PC-9 (cell line): ENCODE results near the gene EFHC1. TPM values are rescaled to one million over a fixed set of nuclear protein-coding genes. Genes with fewer than 3 reads are reported as not detected.

Experiments used
- BruUV-seq: library from RNA; stranded (reverse); fragments of 400-500 nt; replicated peaks from 2 replicates; lab custom pipeline; 2021; lab: Mats Ljungman, UMichigan
- CTCF ChIA-PET: fragments of 300-600 bp; sonication (Branson Sonifier 250); formaldehyde crosslinking; loops from one replicate; lab custom pipeline; 2022; ENCODE audit warnings: antibody characterized with exemption; lab: Charles Lee
- POLR2A ChIA-PET: fragments of 300-600 bp; sonication (Branson Sonifier 250); formaldehyde crosslinking; loops from one replicate; lab custom pipeline; 2022; ENCODE audit warnings: antibody characterized with exemption; ENCODE audit not compliant: unreplicated experiment; lab: Charles Lee
- DNase-seq, 2 experiments: peaks; one replicate each; pipeline versions ENCODE4 v3.0.0 to v3.0.0-alpha.2; 2015 to 2022; ENCODE audit warnings: mixed read lengths in 1 of 2
- H2AFZ ChIP-seq: fragments of 200-600 bp; sonication (generic); 2 replicates; pipeline ENCODE4 v1.8.1; 2017; ENCODE audit warnings: antibody characterized with exemption
- H3F3A ChIP-seq: fragments of 200-600 bp; sonication (generic); 2 replicates; pipeline ENCODE4 v1.8.1; 2017; ENCODE audit warnings: antibody characterized with exemption, mild to moderate bottlenecking, low read depth; ENCODE audit not compliant: insufficient read depth
- H3K27ac ChIP-seq: fragments of 200-600 bp; sonication (generic); 2 replicates; pipeline ENCODE4 v1.6.1; 2016; ENCODE audit warnings: mixed run types
- H3K27me3 ChIP-seq: fragments of 200-600 bp; sonication (generic); 2 replicates; pipeline ENCODE4 v1.6.1; 2016; ENCODE audit warnings: low read depth, mixed run types; ENCODE audit not compliant: insufficient read depth
- H3K36me3 ChIP-seq: fragments of 200-600 bp; sonication (generic); 2 replicates; pipeline ENCODE4 v1.6.1; 2016; ENCODE audit warnings: low read depth, mixed run types
- H3K4me1 ChIP-seq: fragments of 200-600 bp; sonication (generic); replicated peaks from 2 replicates; pipeline ENCODE4 v1.6.1; 2016; ENCODE audit warnings: mixed run types; ENCODE audit not compliant: insufficient read depth
- H3K4me2 ChIP-seq: fragments of 200-600 bp; sonication (generic); 2 replicates; pipeline ENCODE4 v1.6.1; 2017; ENCODE audit warnings: mixed run types
- H3K4me3 ChIP-seq: fragments of 200-600 bp; sonication (generic); 2 replicates; pipeline ENCODE4 v1.6.1; 2016; ENCODE audit warnings: mixed run types
- H3K79me2 ChIP-seq: fragments of 200-600 bp; sonication (generic); 2 replicates; pipeline ENCODE4 v1.6.1; 2017; ENCODE audit warnings: low read depth, mixed run types
- H3K9me2 ChIP-seq: fragments of 200-600 bp; sonication (generic); 2 replicates; pipeline ENCODE4 v1.8.1; 2017; ENCODE audit warnings: mild to moderate bottlenecking; ENCODE audit not compliant: insufficient read depth
- H3K9me3 ChIP-seq: fragments of 200-600 bp; sonication (generic); 2 replicates; pipeline ENCODE4 v1.8.1; 2016; ENCODE audit warnings: low read depth; ENCODE audit not compliant: insufficient read depth
- H4K20me1 ChIP-seq: fragments of 200-600 bp; sonication (generic); 2 replicates; pipeline ENCODE4 v1.8.1; 2017; ENCODE audit not compliant: insufficient read depth
- EZH2 ChIP-seq: fragments of 200-600 bp; sonication (generic); IDR thresholded peaks from 2 replicates; pipeline ENCODE4 v1.8.0; 2017; ENCODE audit warnings: antibody characterized with exemption, low read depth
- intact Hi-C: fragments of 100-400 bp; cut with micrococcal nuclease; formaldehyde crosslinking; loops from one replicate; pipeline ENCODE4 v1.10.0; 2022; ENCODE audit not compliant: unreplicated experiment
- total RNA-seq: library from RNA; stranded (reverse); gene quantifications from 2 replicates; pipeline ENCODE4 v1.2.3, GENCODE V29; 2021
- TF ChIP-seq, protein P1 (sequence below): fragments of 200-600 bp; sonication (generic); conservative IDR thresholded peaks from 2 replicates; pipeline ENCODE4 v1.6.1; 2017; ENCODE audit warnings: mixed run types, antibody characterized with exemption, mild to moderate bottlenecking, moderate library complexity

Gene EFHC1
- total RNA-seq, 1 experiment from 2014 or later = 45.0 TPM

DNA sequence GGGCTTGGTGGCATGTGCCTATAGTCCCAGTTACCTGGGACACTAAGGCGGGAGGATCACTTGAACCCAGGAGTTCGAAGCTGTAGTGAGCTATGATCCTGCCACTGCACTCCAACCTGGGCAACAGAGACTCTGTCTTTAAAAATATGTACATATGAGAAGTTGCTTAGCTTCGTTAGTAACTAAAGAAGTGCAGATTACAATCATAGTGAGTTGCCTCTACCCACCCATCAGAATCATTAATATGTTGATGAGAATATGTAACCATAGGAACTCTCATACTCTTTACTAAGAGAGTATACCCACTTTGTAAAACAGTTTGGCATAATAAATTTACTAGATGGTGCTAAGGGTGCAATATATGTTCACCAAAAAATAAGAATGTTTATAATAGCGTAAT lies 54.0 kb downstream of the EFHC1 start:
- no peaks in the 10 kb centered on the region for H3F3A ChIP-seq
- no peak overlapping the region for H2AFZ ChIP-seq
- H3K9me2 ChIP-seq = no peaks in the 10 kb centered on the region; the same call in 1 of the 2 replicates
- H3K4me1 ChIP-seq = no peaks in the 10 kb centered on the region
- no TSS peak for BruUV-seq
- no peaks in the 10 kb centered on the region for H3K9me3 ChIP-seq
- H4K20me1 ChIP-seq = no peaks in the 10 kb centered on the region; the same call in 1 of the 2 replicates
- no peaks in the 10 kb centered on the region for H3K27me3 ChIP-seq
- ChIA-PET POLR2A (no interaction called here), CTCF (no interaction called here)
- DNase-seq = no peak
- no peak overlapping the region for H3K4me2 ChIP-seq
- H3K27ac ChIP-seq = no peak overlapping the region
- H3K79me2 ChIP-seq = no peaks in the 10 kb centered on the region
- H3K36me3 ChIP-seq = no peaks in the 10 kb centered on the region
- intact Hi-C loops = no loop called here
- H3K4me3 ChIP-seq = no peak overlapping the region
- TF ChIP-seq EZH2 = no peak
- TF ChIP-seq, protein P1, sequence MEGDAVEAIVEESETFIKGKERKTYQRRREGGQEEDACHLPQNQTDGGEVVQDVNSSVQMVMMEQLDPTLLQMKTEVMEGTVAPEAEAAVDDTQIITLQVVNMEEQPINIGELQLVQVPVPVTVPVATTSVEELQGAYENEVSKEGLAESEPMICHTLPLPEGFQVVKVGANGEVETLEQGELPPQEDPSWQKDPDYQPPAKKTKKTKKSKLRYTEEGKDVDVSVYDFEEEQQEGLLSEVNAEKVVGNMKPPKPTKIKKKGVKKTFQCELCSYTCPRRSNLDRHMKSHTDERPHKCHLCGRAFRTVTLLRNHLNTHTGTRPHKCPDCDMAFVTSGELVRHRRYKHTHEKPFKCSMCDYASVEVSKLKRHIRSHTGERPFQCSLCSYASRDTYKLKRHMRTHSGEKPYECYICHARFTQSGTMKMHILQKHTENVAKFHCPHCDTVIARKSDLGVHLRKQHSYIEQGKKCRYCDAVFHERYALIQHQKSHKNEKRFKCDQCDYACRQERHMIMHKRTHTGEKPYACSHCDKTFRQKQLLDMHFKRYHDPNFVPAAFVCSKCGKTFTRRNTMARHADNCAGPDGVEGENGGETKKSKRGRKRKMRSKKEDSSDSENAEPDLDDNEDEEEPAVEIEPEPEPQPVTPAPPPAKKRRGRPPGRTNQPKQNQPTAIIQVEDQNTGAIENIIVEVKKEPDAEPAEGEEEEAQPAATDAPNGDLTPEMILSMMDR = no peak

DNA sequence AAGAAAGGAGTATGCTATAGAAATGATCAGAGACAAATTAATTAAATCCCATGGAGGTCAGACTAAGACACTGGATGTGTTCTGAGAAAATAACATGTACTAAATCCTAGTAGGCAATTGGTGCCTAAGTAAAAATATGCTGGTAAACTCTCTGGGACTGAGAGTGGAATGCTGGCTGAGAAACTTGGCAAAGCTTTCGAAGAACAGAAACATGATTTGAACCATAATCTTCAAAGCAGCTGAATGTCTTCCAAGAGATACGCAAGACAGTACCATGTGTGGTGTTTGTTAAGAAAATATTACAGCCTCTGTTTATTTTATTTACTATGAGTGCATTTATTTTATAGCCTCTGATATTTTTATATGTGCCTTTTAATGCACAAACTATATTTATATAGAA lies 55.2 kb downstream of the EFHC1 start:
- POLR2A ChIA-PET = no interaction called here
- Histone ChIP-seq H3K4me2 (no peak overlapping the region), H3K36me3 (no peaks in the 10 kb centered on the region), H3K4me1 (no peaks in the 10 kb centered on the region), H3K27ac (no peak overlapping the region), H3K27me3 (no peaks in the 10 kb centered on the region), H3F3A (no peaks in the 10 kb centered on the region), H3K9me2 (no peaks in the 10 kb centered on the region), H3K9me3 (no peaks in the 10 kb centered on the region), H3K4me3 (no peak overlapping the region), H4K20me1 (no peaks in the 10 kb centered on the region; the same call in 1 of the 2 replicates), H2AFZ (no peak overlapping the region), H3K79me2 (no peaks in the 10 kb centered on the region)
- BruUV-seq = no TSS peak
- CTCF ChIA-PET = no interaction called here
- no peak for DNase-seq
- TF ChIP-seq EZH2 = no peak
- TF ChIP-seq, protein P1 = no peak
- intact Hi-C loops = no loop called here

GRCh38 chr6:52482903-52483670 lies 62.9 kb downstream of the EFHC1 start:
- ChIA-PET POLR2A (no interaction called here), CTCF (no interaction called here)
- DNase-seq = peak in 1 of 2 experiments; percentile 52

More at GRCh38 chr6:52482903-52483670, 62.9 kb downstream of the EFHC1 start:
- H3K9me2 ChIP-seq = no peaks in the 10 kb centered on the region
- no TSS peak for BruUV-seq
- 0 out of 2 replicates have a peak, but pooled peaks cover 7% of the 10 kb centered on the region for H3K4me1 ChIP-seq
- no peaks in the 10 kb centered on the region for H3K79me2 ChIP-seq
- no peaks in the 10 kb centered on the region for H3K36me3 ChIP-seq
- intact Hi-C loops = no loop called here
- no peak overlapping the region for H3K4me3 ChIP-seq
- no peaks in the 10 kb centered on the region for H3K27me3 ChIP-seq
- H4K20me1 ChIP-seq = no peaks in the 10 kb centered on the region
- peaks cover 8% of the 10 kb centered on the region for H3F3A ChIP-seq
- no peaks in the 10 kb centered on the region for H3K9me3 ChIP-seq
- TF ChIP-seq EZH2 = no peak
- TF ChIP-seq, protein P1 = no peak
- H3K4me2 ChIP-seq = no peak overlapping the region
- no peak overlapping the region for H2AFZ ChIP-seq
- H3K27ac ChIP-seq = no peak overlapping the region
